Measurements from ENCODE around the gene ELMO1.

- no peak for TF ChIP-seq CTCF (IDR thresholded peaks at IDR 0.05)
- TF ChIP-seq POLR2A (IDR thresholded peaks at IDR 0.05), result no peak
Observed at GRCh38 chr7:37320848-37321468, 127.7 kb downstream of the ELMO1 start.

All from lower leg skin (tissue), 3 donors.